ENCODE measurements around the gene KRTAP5-3. TPM values are rescaled to one million over a fixed set of nuclear protein-coding genes. Genes with fewer than 3 reads are reported as not detected.

The KRTAP5-3 gene
- polyA plus RNA-seq, 2 of the 4 experiments (the other 2 are of a cell fraction): not detected

DNA sequence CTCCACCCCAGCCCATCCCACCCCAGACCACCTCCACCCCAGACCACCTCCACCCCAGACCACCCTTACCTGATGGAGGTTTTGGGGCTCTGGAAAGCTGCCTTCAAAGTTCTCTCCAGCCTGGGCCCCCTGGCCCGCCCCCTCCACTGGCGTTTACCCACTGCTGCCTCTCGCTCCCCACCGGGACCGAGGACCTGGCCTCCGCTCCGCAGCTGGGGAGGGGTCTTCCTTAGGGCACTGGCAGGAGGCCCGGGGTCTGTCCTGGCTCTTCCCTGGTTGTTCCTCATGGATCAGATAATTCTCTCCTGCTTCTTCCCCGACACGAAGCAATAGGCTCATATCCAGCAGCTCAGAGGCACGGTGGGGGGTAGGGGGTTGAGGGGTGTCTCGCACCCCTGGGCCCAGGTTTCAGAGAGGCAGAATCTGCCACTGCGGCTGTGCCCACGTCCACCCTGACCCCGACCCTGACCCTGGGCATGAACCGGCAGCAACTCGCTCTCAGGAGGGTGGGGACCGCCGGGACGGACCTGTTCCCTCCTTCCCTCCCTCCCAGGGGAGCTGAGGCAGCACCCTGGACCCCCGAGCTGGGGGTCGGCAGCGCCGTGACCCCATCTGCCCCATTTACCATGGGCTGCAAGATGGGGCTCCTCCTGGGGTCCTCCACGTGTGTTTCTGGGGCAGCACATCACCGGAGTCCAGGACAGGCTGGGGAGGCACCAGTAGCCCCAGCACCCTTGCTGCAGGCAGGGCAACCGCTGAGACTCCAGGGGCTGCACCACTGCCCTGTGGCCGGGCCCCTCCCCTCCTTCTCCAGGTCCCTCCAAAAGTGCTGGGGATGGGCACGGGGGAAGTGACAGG, 34.3 kb upstream of the KRTAP5-3 start:
- 31% methylated on average over 13 of the region's 29 CpGs for WGBS (ENCODE audit: missing lambda C conversion rate)
- H3K4me3 ChIP-seq: no peak overlapping the region
- TF ChIP-seq EP300 (IDR thresholded peaks at IDR 0.05): no peak
- TF ChIP-seq GATA3 (IDR thresholded peaks at IDR 0.05; ENCODE audit: borderline replicate concordance): no peak
- TF ChIP-seq, protein P1, sequence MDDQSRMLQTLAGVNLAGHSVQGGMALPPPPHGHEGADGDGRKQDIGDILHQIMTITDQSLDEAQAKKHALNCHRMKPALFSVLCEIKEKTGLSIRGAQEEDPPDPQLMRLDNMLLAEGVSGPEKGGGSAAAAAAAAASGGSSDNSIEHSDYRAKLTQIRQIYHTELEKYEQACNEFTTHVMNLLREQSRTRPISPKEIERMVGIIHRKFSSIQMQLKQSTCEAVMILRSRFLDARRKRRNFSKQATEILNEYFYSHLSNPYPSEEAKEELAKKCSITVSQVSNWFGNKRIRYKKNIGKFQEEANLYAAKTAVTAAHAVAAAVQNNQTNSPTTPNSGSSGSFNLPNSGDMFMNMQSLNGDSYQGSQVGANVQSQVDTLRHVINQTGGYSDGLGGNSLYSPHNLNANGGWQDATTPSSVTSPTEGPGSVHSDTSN (IDR thresholded peaks at IDR 0.05): no peak
- no peak for TF ChIP-seq EHMT2 (IDR thresholded peaks at IDR 0.05; ENCODE audit: low read depth)
- no peak for TF ChIP-seq MYC (IDR thresholded peaks at IDR 0.05; ENCODE audit: borderline replicate concordance, low read length)
- no peak for TF ChIP-seq JUN (IDR thresholded peaks at IDR 0.05)
- TF ChIP-seq MAZ (IDR thresholded peaks at IDR 0.05; ENCODE audit: borderline replicate concordance, low read depth, low read length): no peak
- TF ChIP-seq KDM1A (IDR thresholded peaks at IDR 0.05; ENCODE audit: low read depth): no peak
- no peak for TF ChIP-seq CHD2 (IDR thresholded peaks at IDR 0.05; ENCODE audit: low read length, partially characterized antibody)
- no peak for TF ChIP-seq RAD21 (conservative IDR thresholded peaks at IDR 0.05 in 1 of 2, IDR thresholded peaks at IDR 0.05 in 1 of 2)
- no peak for TF ChIP-seq HOXB13 (CRISPR knock-in tag; IDR thresholded peaks at IDR 0.05; ENCODE audit: low read depth)
- no peak for TF ChIP-seq ZC3H11A (IDR thresholded peaks at IDR 0.05)
- TF ChIP-seq, protein P2, sequence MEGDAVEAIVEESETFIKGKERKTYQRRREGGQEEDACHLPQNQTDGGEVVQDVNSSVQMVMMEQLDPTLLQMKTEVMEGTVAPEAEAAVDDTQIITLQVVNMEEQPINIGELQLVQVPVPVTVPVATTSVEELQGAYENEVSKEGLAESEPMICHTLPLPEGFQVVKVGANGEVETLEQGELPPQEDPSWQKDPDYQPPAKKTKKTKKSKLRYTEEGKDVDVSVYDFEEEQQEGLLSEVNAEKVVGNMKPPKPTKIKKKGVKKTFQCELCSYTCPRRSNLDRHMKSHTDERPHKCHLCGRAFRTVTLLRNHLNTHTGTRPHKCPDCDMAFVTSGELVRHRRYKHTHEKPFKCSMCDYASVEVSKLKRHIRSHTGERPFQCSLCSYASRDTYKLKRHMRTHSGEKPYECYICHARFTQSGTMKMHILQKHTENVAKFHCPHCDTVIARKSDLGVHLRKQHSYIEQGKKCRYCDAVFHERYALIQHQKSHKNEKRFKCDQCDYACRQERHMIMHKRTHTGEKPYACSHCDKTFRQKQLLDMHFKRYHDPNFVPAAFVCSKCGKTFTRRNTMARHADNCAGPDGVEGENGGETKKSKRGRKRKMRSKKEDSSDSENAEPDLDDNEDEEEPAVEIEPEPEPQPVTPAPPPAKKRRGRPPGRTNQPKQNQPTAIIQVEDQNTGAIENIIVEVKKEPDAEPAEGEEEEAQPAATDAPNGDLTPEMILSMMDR (IDR thresholded peaks at IDR 0.05): no peak
- TF ChIP-seq JUNB (IDR thresholded peaks at IDR 0.05): no peak
- TF ChIP-seq POLR2AphosphoS2 (conservative IDR thresholded peaks at IDR 0.05; ENCODE audit: low read length): no peak
- TF ChIP-seq, protein P3, sequence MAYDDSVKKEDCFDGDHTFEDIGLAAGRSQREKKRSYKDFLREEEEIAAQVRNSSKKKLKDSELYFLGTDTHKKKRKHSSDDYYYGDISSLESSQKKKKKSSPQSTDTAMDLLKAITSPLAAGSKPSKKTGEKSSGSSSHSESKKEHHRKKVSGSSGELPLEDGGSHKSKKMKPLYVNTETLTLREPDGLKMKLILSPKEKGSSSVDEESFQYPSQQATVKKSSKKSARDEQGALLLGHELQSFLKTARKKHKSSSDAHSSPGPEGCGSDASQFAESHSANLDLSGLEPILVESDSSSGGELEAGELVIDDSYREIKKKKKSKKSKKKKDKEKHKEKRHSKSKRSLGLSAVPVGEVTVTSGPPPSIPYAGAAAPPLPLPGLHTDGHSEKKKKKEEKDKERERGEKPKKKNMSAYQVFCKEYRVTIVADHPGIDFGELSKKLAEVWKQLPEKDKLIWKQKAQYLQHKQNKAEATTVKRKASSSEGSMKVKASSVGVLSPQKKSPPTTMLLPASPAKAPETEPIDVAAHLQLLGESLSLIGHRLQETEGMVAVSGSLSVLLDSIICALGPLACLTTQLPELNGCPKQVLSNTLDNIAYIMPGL (CRISPR knock-in tag; IDR thresholded peaks at IDR 0.05; ENCODE audit: borderline replicate concordance): no peak
- no peak for TF ChIP-seq CBX2 (IDR thresholded peaks at IDR 0.05; ENCODE audit: borderline replicate concordance, low read depth)
- no peak for TF ChIP-seq NR3C1 (IDR thresholded peaks at IDR 0.05)
- TF ChIP-seq TP53 (CRISPR knock-in tag; IDR thresholded peaks at IDR 0.05): no peak
- ChIA-PET POLR2A (interaction anchor here (0.6 kb wide), 1 partner anchor 1351 kb away, joined by 13 read pairs; no protein-coding TSS in a partner anchor), CTCF (interaction anchor here (1.1 to 6.3 kb wide), 9 partner anchors 8 to 514 kb away, joined by 3 to 54 read pairs (median 6); partner anchors contain the start of genes KRTAP5-5 and SYT8)
- ATAC-seq: no peak
- no peak for DNase-seq (ENCODE audit: low read depth in 1 of 2, low spot score in 1 of 2)
- no peak overlapping the region for H3K27ac ChIP-seq
- no peaks in the 10 kb centered on the region for H3K4me1 ChIP-seq
- H3K9me3 ChIP-seq: no peaks in the 10 kb centered on the region
- FAIRE-seq: no peak
- H3K4me2 ChIP-seq: no peak overlapping the region

DNA sequence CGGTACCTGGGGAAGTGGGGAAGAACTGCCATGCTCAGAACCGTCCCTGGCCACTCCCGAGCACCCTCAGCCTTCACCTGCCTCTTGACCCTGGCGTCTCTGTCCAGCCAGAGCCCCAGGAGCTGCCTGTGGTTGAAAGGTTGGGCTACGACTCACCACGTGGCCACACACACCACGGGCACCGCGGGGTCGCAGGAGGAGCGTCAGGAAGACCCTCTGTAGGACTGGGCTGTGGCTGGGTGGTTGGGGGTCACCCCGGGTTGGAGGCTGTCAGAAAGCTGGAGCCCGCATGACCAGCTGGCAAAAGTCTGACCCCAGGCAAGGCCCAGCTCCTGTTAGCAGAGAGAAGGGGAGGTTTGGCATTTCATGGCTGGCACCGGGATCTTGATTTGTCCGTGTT, 32.8 kb upstream of the KRTAP5-3 start:
- ChIA-PET POLR2A (no interaction called here), CTCF (interaction anchor here (0.9 to 6.3 kb wide), 18 partner anchors 9 to 516 kb away, joined by 3 to 57 read pairs (median 7); partner anchors contain the start of genes KRTAP5-5 and SYT8)
- H3K4me2 ChIP-seq: no peak overlapping the region
- DNase-seq (ENCODE audit: low read depth in 1 of 2, low spot score in 1 of 2): no peak
- FAIRE-seq: no peak
- H3K4me3 ChIP-seq: no peak overlapping the region
- no peak overlapping the region for H3K27ac ChIP-seq
- no peaks in the 10 kb centered on the region for H3K4me1 ChIP-seq
- 50% methylated on average over 7 of the region's 15 CpGs for WGBS (ENCODE audit: missing lambda C conversion rate)
- H3K9me3 ChIP-seq: no peaks in the 10 kb centered on the region
- ATAC-seq: no peak
- TF ChIP-seq ZNF302 (CRISPR knock-in tag; IDR thresholded peaks at IDR 0.05) (no peak), EP300 (IDR thresholded peaks at IDR 0.05) (no peak), GATA3 (IDR thresholded peaks at IDR 0.05; ENCODE audit: borderline replicate concordance) (no peak), NFE2L2 (conservative IDR thresholded peaks at IDR 0.05; ENCODE audit: low read length) (no peak), FOSL2 (IDR thresholded peaks at IDR 0.05) (no peak), FOSL2 (CRISPR knock-in tag; IDR thresholded peaks at IDR 0.05) (no peak), CBX8 (IDR thresholded peaks at IDR 0.05) (no peak), CBX2 (IDR thresholded peaks at IDR 0.05; ENCODE audit: borderline replicate concordance, low read depth) (no peak), HOXB5 (CRISPR knock-in tag; IDR thresholded peaks at IDR 0.05) (no peak), HOXA7 (CRISPR knock-in tag; IDR thresholded peaks at IDR 0.05) (no peak), MYC (IDR thresholded peaks at IDR 0.05; ENCODE audit: borderline replicate concordance, low read length) (no peak), TP53 (CRISPR knock-in tag; IDR thresholded peaks at IDR 0.05) (no peak)
- TF ChIP-seq, protein P4, sequence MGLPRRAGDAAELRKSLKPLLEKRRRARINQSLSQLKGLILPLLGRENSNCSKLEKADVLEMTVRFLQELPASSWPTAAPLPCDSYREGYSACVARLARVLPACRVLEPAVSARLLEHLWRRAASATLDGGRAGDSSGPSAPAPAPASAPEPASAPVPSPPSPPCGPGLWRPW (IDR thresholded peaks at IDR 0.05): no peak
- TF ChIP-seq, protein P5, sequence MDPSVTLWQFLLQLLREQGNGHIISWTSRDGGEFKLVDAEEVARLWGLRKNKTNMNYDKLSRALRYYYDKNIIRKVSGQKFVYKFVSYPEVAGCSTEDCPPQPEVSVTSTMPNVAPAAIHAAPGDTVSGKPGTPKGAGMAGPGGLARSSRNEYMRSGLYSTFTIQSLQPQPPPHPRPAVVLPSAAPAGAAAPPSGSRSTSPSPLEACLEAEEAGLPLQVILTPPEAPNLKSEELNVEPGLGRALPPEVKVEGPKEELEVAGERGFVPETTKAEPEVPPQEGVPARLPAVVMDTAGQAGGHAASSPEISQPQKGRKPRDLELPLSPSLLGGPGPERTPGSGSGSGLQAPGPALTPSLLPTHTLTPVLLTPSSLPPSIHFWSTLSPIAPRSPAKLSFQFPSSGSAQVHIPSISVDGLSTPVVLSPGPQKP (IDR thresholded peaks at IDR 0.05; ENCODE audit: low read depth, low read length): no peak
- TF ChIP-seq, protein P2 (IDR thresholded peaks at IDR 0.05): no peak

Data from A549 (cell line).